HG03432 (cell line): ENCODE data around the gene CRTC1.
"Not testable (repeated sequence)": the region's sequence is repeated elsewhere in the genome, so short reads cannot be mapped to it uniquely, and the experiment has no call there.

Experiments
- ATAC-seq: cut with Tn5 transposase; IDR thresholded peaks from one replicate; pipeline ENCODE4 v1.9.1; 2021; ENCODE audit warnings: mild to moderate bottlenecking, moderate library complexity; ENCODE audit not compliant: unreplicated experiment

Gene CRTC1

DNA sequence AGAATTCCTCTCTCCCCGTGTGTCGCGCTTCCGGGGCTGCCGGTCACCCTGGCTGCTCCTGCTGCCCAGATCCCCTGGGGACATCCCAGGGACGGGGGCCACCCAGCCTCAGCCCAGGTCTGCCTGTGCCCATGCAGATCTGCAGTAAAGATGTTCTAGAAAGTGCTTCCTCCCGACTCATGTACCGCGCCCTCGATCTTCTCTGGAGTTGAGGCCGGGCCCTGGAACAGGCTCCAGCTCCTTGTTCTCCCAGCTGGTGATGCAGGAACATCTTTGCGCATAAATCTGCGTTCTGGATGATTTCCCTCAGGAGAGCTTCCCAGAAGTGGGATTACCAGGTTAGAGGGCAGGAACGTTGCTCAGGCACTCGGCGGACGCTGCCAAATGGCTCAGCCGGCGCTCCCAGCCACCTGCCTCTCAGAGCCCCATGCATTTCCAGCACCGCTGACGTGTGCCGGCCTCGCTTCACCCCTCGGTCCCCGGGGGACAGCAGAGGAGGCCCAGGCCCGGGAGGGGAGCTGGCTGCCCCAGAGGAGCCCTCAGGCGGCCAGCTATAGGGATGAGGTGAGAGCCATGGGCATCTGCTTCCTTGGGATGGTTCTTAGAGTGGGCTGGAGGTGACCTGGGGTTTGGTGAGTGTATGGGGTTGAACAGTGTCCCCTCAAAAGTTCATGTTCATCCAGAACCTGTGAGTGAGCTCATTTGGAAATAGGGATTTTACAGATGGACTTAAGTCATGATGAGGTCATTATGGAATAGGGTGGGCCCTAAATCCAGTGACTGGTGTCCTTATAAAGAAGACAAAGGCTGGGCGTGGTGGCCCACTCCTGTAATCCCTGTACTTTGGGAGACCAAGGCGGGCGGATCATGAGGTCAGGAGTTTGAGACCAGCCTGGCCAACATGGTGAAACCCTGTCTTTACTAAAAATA lies 42.6 kb downstream of the CRTC1 start:
- ATAC-seq: no peak

DNA sequence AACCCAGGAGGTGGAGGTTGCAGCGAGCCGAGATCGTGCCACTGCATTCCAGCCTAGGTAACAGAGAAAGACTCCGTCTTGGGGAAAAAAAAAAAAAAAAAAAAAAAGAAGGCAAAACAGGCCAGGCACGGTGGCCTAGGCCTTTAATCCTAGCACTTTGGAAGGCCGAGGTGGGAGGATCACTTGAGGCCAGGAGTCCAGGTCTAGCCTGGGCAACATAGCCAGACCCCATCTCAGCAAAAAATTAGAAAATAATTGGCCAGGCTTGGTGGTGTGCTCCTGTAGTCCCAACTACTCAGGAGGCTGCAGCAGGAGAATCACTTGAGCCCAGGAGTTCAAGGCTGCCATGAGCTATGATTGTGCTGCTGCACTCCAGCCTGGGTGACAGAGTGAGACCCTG lies 43.4 kb downstream of the CRTC1 start:
- ATAC-seq: no peak

DNA sequence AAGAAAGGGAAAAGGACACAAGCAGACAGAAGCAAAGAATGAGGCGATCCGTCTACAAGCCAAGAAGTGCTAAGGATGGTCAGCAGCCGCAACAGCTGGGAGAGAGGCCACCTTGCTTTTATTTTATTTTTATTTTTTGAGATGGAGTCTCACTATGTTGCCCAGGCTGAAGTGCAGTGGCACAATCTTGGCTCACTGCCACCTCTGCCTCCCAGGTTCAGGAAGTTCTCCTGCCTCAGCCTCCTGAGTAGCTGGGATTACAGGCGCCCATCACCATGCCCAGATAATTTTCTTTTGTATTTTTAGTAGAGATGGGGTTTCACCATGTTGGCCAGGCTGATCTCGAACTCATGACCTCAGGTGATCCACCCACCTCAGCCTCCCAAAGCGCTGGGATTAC lies 44.1 kb downstream of the CRTC1 start:
- not testable (repeated sequence) for ATAC-seq

DNA sequence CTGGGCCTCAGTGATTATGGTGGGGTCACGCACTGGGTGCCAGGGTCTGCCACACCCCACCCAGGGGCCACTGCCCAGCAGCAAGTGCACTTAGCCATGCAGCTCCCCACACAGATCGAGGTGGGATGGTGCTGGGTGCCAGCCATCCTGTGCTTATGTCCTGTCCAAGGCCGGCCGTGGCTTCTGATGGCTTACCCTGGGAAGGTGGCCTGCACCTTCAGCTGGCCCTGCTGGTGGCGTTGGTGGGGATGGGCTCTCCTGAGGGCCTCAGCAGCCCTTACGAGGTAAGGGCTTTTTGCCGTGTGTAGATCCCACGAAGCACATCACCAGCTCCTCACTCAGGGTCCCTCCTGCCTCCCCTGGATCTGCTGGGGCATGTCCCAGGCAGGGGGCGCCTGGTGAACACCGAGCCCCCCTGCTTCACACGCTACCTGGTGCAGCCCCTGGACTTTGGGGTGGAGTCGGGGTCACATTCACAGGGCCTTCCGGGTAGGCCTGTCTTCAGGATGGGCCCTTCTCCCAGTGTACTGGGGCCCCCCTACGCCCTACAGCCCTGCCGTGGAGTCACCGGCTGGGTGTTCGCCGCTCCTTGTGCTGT lies 46.6 kb downstream of the CRTC1 start:
- ATAC-seq: no peak

DNA sequence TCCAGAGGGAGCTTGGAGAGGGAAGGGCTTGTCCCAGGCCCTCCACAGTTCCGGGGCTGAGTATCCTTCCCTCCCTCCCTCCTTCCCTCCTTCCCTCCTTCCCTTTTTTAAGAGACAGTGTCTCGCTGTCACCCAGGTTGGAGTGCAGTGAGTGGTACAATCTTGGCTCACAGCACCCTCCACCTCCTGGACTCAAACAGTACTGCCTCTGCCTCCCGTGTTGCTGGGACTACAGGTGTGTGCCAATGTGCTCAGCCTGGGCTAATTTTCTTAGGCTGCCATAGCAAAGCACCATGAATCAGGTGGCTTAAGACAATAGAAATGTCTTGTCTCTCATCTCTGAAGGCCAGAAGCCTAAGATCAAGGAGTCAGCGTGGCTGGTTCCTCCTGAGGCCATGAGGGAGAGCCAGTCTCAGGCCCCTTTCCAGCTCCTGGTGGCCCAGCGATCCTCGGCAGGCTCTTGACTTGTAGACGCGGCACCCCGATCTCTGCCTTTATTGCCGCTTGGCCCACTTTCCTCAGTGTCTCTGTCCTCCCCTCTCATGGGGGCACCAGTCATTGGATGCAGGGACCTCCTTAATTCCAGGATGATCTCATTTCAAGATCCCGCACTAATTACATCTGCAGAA lies 47.5 kb downstream of the CRTC1 start:
- no peak for ATAC-seq

DNA sequence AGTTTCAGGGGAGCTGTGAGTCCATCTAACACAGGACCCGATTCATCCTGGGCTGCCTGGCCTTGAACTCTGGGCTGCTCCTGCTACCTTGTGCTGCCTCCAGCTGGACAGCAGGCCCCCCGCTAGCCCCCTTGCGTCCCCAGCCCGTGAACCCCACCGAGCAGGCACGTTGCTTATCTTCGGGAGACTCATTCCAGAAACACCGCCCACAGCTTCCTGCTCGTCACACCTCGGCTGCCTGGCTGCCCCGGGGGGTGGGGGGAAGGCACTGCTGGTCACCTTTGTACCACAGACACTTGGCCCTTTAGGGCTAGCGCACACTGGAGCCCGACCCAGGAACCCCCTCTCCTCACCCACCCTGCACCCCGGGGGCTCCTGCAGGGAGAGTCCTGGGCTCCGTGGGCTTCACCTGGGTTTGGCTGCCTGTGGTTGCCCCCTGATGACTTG lies 48.1 kb downstream of the CRTC1 start:
- ATAC-seq: no peak

DNA sequence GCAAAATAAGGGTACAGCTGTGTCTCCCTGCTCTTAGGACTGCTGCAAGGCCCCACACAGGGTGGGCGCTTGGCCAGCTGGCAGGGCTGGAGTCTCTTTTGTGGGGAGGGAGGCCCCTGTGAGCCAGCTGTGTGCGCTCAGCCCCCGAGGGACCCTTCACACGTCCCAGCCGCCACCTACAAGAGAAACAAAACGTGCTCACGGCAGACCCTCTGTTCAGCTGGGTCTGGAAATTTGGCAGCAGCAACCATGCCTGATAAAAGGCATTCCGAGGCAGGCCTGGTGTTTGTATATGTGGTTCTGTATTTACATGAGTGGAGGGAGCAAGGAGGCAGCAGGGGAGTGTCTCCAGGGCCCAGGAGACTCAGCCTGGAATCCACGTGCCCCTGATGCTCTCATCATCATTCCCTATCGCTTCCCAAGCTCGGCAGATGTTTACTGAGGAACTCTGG lies 49.7 kb downstream of the CRTC1 start:
- ATAC-seq: no peak

DNA sequence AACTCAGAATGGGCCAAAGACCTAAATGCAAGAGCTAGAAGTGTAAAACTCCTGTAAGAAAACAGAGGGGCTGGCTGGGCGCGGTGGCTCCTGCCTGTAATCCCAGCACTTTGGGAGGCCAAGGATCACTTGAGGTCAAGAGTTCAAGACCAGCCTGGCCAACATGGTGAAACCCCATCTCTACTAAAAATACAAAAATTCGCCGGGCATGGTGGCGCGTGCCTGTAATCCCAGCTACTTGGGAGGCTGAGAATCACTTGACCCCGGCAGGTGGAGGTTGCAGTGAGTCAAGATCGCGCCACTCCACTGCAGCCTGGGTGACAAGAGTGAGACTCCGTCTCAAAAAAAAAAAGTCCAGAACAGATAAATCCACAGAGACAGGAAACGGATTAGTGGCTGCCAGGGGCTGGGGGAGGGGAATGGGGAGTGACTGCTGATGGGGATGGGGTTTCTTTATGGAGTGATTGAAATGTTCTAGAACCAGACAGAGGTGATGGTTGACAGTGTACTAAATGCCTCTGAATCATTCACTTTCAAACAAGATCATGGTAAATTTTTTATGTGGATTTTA lies 50.4 kb downstream of the CRTC1 start:
- not testable (repeated sequence) for ATAC-seq

DNA sequence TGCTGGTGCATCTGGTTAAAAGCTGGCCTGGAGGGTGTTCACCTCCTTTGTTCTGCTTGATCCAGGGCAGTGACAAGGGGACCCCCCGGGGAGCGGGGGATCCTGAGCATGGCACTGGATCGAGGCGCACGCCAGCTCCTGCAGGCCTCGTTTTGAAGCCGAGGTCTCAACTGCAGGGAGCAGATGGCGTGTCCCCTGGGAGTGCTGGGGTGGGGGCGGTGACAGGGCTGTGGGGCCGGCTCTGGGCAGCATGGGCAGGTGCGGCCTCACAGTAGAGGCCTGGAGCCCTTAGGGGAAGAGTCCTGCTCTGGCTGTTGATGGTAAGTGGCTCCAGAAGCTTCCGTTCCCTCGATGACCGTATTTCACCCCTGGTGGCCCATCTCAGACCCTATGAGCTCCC lies 51.8 kb downstream of the CRTC1 start:
- ATAC-seq: no peak

DNA sequence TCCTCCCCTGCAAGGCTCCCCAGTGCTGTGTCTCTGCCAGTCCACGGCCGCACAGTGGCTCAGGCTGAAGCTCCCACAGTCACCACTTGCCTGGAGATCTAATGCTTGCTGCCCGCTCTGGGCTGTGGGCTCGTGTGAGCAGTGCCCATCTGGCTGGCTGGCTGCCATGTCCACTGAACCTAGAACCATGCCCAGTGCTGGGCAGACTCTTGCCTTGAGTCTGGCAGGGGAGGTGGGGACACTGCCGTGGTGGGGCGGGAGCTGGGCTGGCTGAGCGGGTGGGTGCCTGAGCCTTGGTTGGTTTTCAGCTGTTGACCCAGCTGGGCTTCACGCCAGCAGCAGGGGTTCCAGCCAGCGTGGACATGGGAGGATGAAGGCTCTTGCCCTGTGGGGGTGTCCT lies 52.3 kb downstream of the CRTC1 start:
- ATAC-seq: no peak

DNA sequence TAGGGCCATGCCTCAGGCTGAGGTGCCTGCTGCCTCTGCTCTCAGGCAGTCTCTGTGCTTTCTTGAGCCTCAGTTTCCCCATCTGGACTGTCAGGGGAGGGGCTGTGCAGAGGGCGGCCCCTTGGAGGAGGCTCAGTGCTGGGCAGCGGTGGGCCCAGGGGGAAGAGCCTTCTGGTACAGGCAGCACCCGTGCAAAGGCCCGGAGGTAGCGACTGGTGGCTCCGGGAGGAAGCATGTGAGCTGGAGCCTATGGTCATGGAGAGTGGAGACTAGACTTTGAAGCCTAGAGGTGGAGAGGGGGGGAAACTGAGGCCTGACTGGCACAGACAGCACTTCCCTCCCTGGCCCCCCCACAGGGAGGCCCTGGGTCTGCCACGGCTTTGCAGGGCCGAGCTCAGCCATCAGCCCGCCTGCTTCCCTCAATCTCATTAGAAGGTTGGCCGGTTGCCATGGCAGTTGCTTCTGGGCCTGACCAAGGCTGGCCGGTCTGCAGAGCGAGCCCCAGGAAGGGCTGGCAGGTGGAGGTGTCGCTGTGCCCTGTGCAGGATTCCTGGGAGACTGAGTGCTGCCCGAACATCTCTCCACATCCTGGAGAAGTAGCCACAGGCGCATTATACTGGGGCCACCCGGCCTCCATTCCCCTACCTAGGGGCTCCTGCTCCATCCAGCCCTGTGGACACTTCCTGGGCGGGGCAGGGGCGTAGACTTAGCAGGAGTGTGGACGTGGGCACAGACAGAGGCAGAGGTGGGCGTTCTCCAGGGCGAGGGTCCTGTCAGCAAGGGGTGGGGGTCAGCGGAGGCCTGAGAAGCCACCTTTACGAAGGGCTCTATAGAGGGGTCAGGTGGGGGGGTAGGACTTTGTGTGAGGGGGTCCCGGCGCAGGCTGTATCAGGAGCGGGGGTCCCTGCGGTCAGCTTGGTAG lies 53.2 kb downstream of the CRTC1 start:
- no peak for ATAC-seq

DNA sequence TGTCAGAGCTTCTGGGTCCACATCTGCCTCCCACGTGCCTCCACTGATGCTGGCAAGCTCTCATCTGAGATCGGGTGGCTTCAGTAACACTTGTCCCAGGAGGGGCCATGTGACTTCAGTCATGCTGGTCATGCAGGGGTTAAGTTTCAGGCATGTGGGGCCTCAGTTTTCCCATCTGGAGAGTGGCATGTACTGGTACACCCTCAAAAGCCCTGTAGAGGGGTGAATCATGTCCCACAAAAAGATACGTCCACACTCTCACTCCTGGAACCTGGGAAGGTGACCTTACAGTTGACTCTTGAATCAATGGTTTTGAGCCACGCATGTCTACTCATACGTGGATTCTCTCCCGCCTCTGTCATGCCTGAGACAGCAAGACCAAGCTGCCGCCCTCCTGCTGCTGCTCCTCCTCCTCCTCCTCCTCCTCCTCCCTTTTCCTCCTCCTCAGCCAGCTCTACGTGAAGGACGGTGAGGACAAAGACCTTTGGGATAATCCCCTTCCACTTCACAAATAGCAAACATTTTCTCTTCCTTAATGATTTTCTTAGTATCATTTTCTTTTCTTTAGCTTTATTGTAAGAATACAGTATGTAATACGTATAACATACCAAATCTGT lies 54.0 kb downstream of the CRTC1 start:
- no peak for ATAC-seq

DNA sequence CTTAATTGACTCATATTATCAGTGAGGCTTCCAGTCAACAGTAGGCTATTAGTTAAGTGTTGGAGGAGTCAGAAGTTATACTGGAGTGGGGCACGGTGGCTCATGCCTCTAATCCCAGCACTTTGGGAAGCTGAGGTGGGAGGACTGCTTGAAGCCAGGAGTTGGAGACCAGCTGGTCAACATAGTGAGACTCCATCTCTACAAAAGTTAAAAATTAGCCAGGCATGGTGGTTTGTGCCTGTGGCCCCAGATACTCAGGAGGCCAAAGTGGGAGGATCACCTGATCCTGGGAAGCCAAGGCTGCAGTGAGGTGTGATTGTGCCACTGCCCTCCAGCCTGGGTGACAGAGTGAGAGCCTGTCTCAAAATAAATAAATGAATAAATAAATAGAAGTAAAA lies 54.5 kb downstream of the CRTC1 start:
- no peak for ATAC-seq

DNA sequence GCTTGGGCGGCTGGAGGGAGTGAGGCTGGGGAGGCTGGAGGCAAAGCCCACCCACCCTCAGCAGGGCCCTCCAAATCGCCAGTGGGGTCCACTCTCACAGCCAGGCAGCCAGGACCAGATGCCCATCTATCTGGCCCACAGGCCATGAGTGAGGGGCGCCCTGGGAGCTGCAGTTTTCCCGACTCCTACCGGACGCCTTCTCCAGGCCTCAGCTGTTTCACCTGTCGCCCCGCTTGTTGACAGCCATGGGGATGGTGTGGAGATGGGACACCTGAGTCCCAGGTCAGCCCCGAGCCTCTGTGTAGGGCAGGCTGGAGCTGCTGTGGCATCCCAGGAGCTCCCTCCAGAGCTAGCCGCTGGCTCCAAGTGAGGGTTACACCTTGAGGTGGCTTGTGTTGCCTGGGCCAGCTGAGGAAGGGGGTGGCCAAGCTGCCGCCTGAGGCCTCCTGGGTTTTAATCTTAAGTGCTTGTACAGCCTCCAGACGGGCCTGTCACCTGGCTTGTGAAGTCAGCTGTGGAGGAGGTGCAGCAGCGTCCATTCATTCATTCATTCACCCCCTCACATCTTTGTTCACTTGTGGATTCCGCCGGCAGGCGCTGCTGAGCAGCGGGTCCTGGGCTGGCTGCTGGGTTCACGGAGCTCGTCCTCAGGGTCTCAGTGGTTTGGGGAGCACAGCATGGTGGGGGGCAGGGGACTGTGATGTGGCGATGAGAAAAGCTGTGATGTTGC lies 55.6 kb downstream of the CRTC1 start:
- no peak for ATAC-seq

DNA sequence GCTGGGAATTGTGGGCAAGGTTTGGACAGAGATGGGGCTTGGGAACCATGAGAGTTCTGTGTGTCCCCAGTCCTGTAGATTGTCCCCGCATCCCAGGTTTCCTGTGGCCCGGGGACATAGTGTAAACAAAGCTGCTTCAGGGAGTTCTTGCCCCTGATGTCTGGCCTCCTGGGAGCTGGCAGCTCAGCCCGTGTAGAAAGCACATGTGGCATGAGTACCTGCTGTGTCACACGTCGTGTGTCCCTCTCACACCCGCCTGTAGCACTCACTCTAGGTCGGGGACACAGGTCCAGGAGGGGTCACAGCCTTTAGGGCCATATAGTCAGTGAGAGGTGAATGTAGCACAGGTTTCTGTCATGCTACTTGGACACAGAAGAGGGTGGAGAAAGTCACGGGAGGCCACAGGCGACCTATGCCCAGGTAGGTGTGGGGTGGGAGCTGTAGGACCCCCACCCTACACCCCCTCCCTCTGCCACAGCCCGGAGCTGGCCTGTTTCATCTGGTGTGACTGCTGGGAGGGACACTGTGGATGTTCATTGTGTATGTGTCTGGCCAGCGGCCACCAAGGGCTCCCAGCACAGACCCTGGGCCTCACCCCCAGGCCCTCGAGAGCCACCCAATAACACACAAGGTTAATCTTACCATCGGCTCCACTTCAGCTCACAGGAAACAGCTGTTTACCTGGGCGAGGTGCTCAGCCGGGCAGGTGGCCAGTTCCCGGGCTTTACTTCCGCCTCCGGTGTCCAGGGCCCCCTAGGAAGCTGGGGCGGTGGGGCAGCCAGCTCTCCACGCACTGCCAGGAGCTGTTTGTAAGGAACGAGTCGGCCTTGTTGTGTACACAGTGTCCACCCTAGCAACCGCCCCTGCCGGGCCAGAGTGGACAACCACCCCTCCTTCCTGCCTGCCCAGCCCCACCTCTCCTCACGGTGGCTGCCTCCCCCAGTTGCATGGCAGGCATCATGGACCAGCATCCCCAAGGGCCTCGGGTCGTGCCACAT lies 57.9 kb downstream of the CRTC1 start:
- no peak for ATAC-seq

DNA sequence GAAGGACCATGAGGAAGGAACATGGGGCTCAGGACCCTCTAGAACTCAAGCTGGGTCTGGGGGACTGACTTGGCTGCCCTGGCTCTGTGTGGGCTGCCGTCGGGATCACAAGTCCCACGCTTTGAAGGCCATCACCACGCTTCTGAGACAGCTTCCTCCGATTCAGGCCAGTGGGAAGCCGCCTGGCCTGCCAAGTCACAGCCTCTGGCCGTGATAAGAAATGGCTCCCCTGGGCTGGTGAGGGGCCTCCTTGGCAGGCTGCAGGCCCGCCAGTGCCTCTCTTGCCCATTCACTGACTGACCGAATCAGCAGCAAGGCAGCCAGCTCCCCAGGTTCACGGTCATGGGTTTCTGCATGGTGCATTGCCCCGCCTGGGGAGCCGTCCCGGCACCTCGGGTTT lies 58.8 kb downstream of the CRTC1 start:
- ATAC-seq: no peak

DNA sequence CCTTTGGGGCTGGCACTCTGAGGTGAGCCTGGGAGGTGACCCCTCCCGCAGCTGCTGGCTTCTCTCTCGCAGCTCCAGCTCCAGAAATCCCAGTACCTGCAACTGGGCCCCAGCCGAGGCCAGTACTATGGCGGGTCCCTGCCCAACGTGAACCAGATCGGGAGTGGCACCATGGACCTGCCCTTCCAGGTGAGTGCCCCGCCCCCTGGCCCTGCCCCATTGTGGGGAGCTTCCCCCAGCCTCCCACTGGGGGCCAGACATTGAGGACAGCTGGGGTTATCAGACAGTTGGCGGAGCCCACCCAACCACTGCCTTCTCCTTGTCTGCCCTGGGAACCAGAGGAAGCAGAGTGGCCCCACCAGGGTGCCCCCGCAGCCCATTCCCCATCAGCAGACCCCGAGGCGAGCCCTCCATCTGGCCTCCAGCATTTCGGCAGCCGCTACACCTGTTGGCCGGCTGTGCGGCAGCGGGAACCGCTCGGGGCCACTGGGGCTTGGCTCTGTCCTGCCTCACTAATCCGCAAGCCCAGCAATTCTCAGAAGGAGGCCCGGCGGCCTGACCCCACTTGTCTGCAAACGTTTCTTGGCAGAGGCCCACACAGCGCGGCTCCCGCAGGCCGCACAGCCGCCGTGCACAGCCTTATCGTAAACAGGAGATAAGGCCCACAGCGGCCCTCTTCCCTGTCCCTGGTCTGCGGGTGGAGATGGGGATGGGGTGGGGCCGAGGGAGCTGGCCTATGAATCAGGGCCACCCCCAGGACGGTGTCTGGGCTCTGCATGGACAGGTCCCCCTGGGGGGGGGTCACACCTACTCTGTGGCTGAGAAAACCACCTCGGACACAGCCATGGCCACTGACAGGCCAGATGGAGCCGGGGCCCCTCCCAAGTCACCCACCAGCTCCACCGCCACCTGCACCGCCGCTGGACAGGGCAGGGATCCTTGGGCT lies 59.6 kb downstream of the CRTC1 start:
- no peak for ATAC-seq
